Spleen (tissue), 11 donors: Measurements from ENCODE around the gene CDC34. TPM values are rescaled to one million over a fixed set of nuclear protein-coding genes. Genes with fewer than 3 reads are reported as not detected.

ENCODE experiments used
- DNase-seq: peaks from one replicate; pipeline ENCODE4 v3.0.0-alpha.2; 2020
- H3K27ac ChIP-seq, 8 donors: fragments of 200-600 bp; sonication (generic) in 7 of 8; 1 replicate in 4 of 8; 2 replicates in 4 of 8; pipeline versions ENCODE4 v1.5.0 to v1.8.0; 2016 to 2021; ENCODE audit warnings: inconsistent platforms in 4 of 8, mild to moderate bottlenecking in 4 of 8, moderate library complexity in 1 of 8
- H3K27me3 ChIP-seq, 7 donors: fragments of 200-600 bp; sonication (generic) in 6 of 7; replicated peaks in 1 of 7; 1 replicate in 4 of 7; 2 replicates in 3 of 7; pipeline versions ENCODE4 v1.5.0 to v1.8.0; 2016 to 2021; ENCODE audit warnings: inconsistent platforms in 3 of 7, mild to moderate bottlenecking in 1 of 7
- H3K36me3 ChIP-seq, 6 donors: fragments of 200-600 bp; sonication (generic) in 5 of 6; 1 replicate in 4 of 6; 2 replicates in 2 of 6; pipeline versions ENCODE4 v1.5.0 to v1.8.0; 2016 to 2021; ENCODE audit warnings: inconsistent platforms in 2 of 6
- H3K4me1 ChIP-seq, 6 donors: fragments of 200-600 bp; sonication (generic) in 5 of 6; 1 replicate in 3 of 6; 2 replicates in 3 of 6; pipeline versions ENCODE4 v1.5.0 to v1.8.0; 2016 to 2021; ENCODE audit warnings: inconsistent platforms in 3 of 6
- H3K4me3 ChIP-seq, 8 donors: fragments of 200-600 bp; sonication (generic) in 7 of 8; 1 replicate in 4 of 8; 2 replicates in 4 of 8; pipeline versions ENCODE4 v1.5.0 to v1.8.0; 2016 to 2021; ENCODE audit warnings: inconsistent platforms in 4 of 8, mild to moderate bottlenecking in 4 of 8, moderate library complexity in 2 of 8
- H3K9me3 ChIP-seq, 8 donors: fragments of 200-600 bp; sonication (generic) in 7 of 8; 1 replicate in 4 of 8; 2 replicates in 4 of 8; pipeline versions ENCODE4 v1.5.0 to v1.8.0; 2016 to 2021; ENCODE audit warnings: inconsistent platforms in 4 of 8
- CTCF ChIP-seq, 11 experiments: fragments of 200-600 bp in 7 of 11; fragments of 450-650 bp in 4 of 11; sonication (generic) in 4 of 11; IDR thresholded peaks in 8 of 11; conservative IDR thresholded peaks in 3 of 11; 1 replicate in 7 of 11; 2 replicates in 4 of 11; pipeline versions ENCODE4 v1.4.0 to v1.8.0; 2016 to 2021; ENCODE audit warnings: antibody characterized with exemption in 11 of 11, inconsistent platforms in 4 of 11, mild to moderate bottlenecking in 1 of 11
- POLR2A ChIP-seq, 3 donors: fragments of 450-650 bp; IDR thresholded peaks; one replicate each; pipeline ENCODE4 v1.5.1; 2017; ENCODE audit warnings: antibody characterized with exemption in 3 of 3, mild to moderate bottlenecking in 1 of 3
- POLR2AphosphoS5 ChIP-seq, 3 donors: sonication (generic); formaldehyde crosslinking; IDR thresholded peaks; one replicate each; pipeline ENCODE4 v1.5.1; 2017; ENCODE audit warnings: antibody characterized with exemption in 3 of 3
- WGBS, 5 donors: extraction: QIAGEN DNeasy Blood & Tissue Kit in 3 of 5; methylation state at CpG; one replicate each; pipeline versions ENCODE4 v1.1.5 to v1.1.7; 2013 to 2018; 5-methylcytosine and 5-hydroxymethylcytosine counted together
- intact Hi-C: fragments of 100-400 bp; cut with DNase I; formaldehyde crosslinking; loops from one replicate; pipeline ENCODE4 v1.15.0; 2023; ENCODE audit warnings: low total_unique reads
- polyA plus RNA-seq, 3 donors: library from polyadenylated mRNA; stranded (reverse); fragments of 200-250 nt; gene quantifications; one replicate each; pipeline ENCODE4 v1.2.1, GENCODE V29; 2013
- total RNA-seq, 7 donors: library from RNA; depleted of rRNA in 3 of 7; stranded (reverse); fragments of >200 nt in 3 of 7; fragmentation: NEBNext Ultra II Directional in 4 of 7; extraction: Animal tissue kit (Norgen Biotek cat#: 25700) in 4 of 7; gene quantifications; one replicate each; pipeline versions ENCODE4 v1.1.0 to v1.2.1, GENCODE V29; 2016 to 2021
- donor health status: healthy with polysubstance abuse.
- donor health status: DM: no; HTN: no; CAD: no; lungs with moderate emphysema.
- donor health status: DM: no; HTN: no; CAD: no.
- donor health status: Bipolar disorder and iron deficiency.
- donor health status: healthy.
- donor health status: DM: no; HTN: no; CAD: no.
- donor health status: DM: yes; HTN: yes; CAD: no.

CDC34 gene
- total and polyA plus RNA-seq, 10 donors, result 35.9 to 83.9 (median 49.3) TPM

- H3K9me3 ChIP-seq, result no peaks in the 10 kb centered on the region
- H3K36me3 ChIP-seq, result peaks cover 0 to 83% (median 58%) of the 10 kb centered on the region in 6 donors
- H3K27me3 ChIP-seq, result no peaks in the 10 kb centered on the region
- DNase-seq, result no peak
- 88 to 94% (median 91%) methylated on average over 39 to 40 of the region's 40 CpGs for WGBS, 5 donors
- H3K4me3 ChIP-seq, result no peak overlapping the region
- no peak overlapping the region for H3K27ac ChIP-seq
- no peak for TF ChIP-seq POLR2A (IDR thresholded peaks at IDR 0.05)
- no peak for TF ChIP-seq POLR2AphosphoS5 (IDR thresholded peaks at IDR 0.05)
- TF ChIP-seq CTCF (IDR thresholded peaks at IDR 0.05 in 8 of 11, conservative IDR thresholded peaks at IDR 0.05 in 3 of 11), result no peak
- intact Hi-C loops, result no loop called here
- peaks cover 3 to 52% (median 26%) of the 10 kb centered on the region in 6 donors for H3K4me1 ChIP-seq
Observed at GRCh38 chr19:538641-539428, 7.3 kb downstream of the CDC34 start.

GRCh38 chr19:539429-540030 is 8.0 kb downstream of the CDC34 start:
- intact Hi-C loops, result no loop called here
- Histone ChIP-seq H3K9me3 (no peaks in the 10 kb centered on the region), H3K4me1 (peaks cover 0 to 55% (median 25%) of the 10 kb centered on the region in 6 donors), H3K27me3 (no peaks in the 10 kb centered on the region), H3K27ac (no peak overlapping the region), H3K4me3 (no peak overlapping the region), H3K36me3 (peaks cover 0 to 80% (median 58%) of the 10 kb centered on the region in 6 donors)
- TF ChIP-seq POLR2AphosphoS5 (IDR thresholded peaks at IDR 0.05) (peak in 1 of 3 donors; percentile 19), POLR2A (IDR thresholded peaks at IDR 0.05) (no peak), CTCF (IDR thresholded peaks at IDR 0.05 in 8 of 11, conservative IDR thresholded peaks at IDR 0.05 in 3 of 11) (no peak)
- WGBS, 5 donors, result 91 to 95% (median 93%) methylated on average over 16 to 30 of the region's 30 CpGs
- no peak for DNase-seq

- TF ChIP-seq POLR2AphosphoS5 (IDR thresholded peaks at IDR 0.05) (peak in 1 of 3 donors; percentile 23), POLR2A (IDR thresholded peaks at IDR 0.05) (no peak), CTCF (IDR thresholded peaks at IDR 0.05 in 8 of 11, conservative IDR thresholded peaks at IDR 0.05 in 3 of 11) (no peak)
- Histone ChIP-seq H3K4me1 (peaks cover 0 to 42% (median 18%) of the 10 kb centered on the region in 6 donors), H3K4me3 (no peak overlapping the region), H3K27ac (no peak overlapping the region), H3K27me3 (peaks cover 0 to 6% (median 0%) of the 10 kb centered on the region in 7 donors), H3K9me3 (no peaks in the 10 kb centered on the region), H3K36me3 (peaks cover 0 to 67% (median 50%) of the 10 kb centered on the region in 6 donors)
- WGBS, 5 donors, result 89 to 94% (median 93%) methylated on average over 51 of the region's 51 CpGs
- intact Hi-C loops, result no loop called here
- DNase-seq, result no peak
Observed at GRCh38 chr19:540867-541637, 9.5 kb downstream of the CDC34 start.
